Ascending aorta (tissue), 2 donors: ENCODE data around the gene CSPG5. TPM values are rescaled to one million over a fixed set of nuclear protein-coding genes. Genes with fewer than 3 reads are reported as not detected.

Source experiments
- DNase-seq, 2 donors: peaks; one replicate each; pipeline ENCODE4 v3.0.0-alpha.2; 2019; ENCODE audit warnings: low spot score in 2 of 2
- H3K27ac ChIP-seq, 2 donors: fragments of 200-600 bp; sonication (generic); one replicate each; pipeline ENCODE4 v1.5.1; 2016 to 2017; ENCODE audit warnings: mild to moderate bottlenecking in 1 of 2
- H3K27me3 ChIP-seq: fragments of 200-600 bp; sonication (generic); one replicate; pipeline ENCODE4 v1.5.1; 2017
- H3K36me3 ChIP-seq, 2 donors: fragments of 200-600 bp; sonication (generic); one replicate each; pipeline ENCODE4 v1.5.1; 2016
- H3K4me1 ChIP-seq, 2 donors: fragments of 200-600 bp; sonication (generic); one replicate each; pipeline ENCODE4 v1.5.1; 2016 to 2017; ENCODE audit warnings: mild to moderate bottlenecking in 1 of 2
- H3K4me3 ChIP-seq, 2 donors: fragments of 200-600 bp; sonication (generic); one replicate each; pipeline ENCODE4 v1.5.1; 2016 to 2017; ENCODE audit warnings: mild to moderate bottlenecking in 1 of 2
- H3K9me3 ChIP-seq, 2 donors: fragments of 200-600 bp; sonication (generic); one replicate each; pipeline ENCODE4 v1.5.1; 2016
- CTCF ChIP-seq, 3 experiments: fragments of 200-600 bp in 2 of 3; fragments of 450-650 bp in 1 of 3; sonication (generic) in 2 of 3; IDR thresholded peaks; one replicate each; pipeline ENCODE4 v1.5.1; 2016 to 2019; ENCODE audit warnings: antibody characterized with exemption in 3 of 3, mild to moderate bottlenecking in 1 of 3, moderate library complexity in 1 of 3
- intact Hi-C: fragments of 100-400 bp; cut with DNase I; formaldehyde crosslinking; loops from one replicate; pipeline ENCODE4 v1.15.1; 2023
- total RNA-seq: library from RNA; depleted of rRNA; stranded (reverse); fragments of >200 nt; gene quantifications from one replicate; pipeline ENCODE4 v1.1.0, GENCODE V29; 2016

CSPG5 gene
- total RNA-seq, 1 donor from 2014 or later = 1.7 TPM

GRCh38 chr3:47614788-47615187 lies 36.1 kb upstream of the CSPG5 start:
- no peak overlapping the region for H3K4me3 ChIP-seq
- no peak for TF ChIP-seq CTCF (IDR thresholded peaks at IDR 0.05)
- H3K27me3 ChIP-seq = no peaks in the 10 kb centered on the region
- H3K36me3 ChIP-seq = peaks cover 19 to 38% of the 10 kb centered on the region in 2 donors
- intact Hi-C loops = no loop called here
- peaks cover 0 to 12% of the 10 kb centered on the region in 2 donors for H3K4me1 ChIP-seq
- no peak for DNase-seq
- no peaks in the 10 kb centered on the region for H3K9me3 ChIP-seq
- H3K27ac ChIP-seq = no peak overlapping the region

- H3K4me1 ChIP-seq = peaks cover 0 to 12% of the 10 kb centered on the region in 2 donors
- H3K9me3 ChIP-seq = no peaks in the 10 kb centered on the region
- DNase-seq = no peak
- no peak overlapping the region for H3K27ac ChIP-seq
- no peaks in the 10 kb centered on the region for H3K27me3 ChIP-seq
- no peak overlapping the region for H3K4me3 ChIP-seq
- TF ChIP-seq CTCF (IDR thresholded peaks at IDR 0.05) = no peak
- peaks cover 16 to 36% of the 10 kb centered on the region in 2 donors for H3K36me3 ChIP-seq
- intact Hi-C loops = loop anchor here (2.0 kb wide), 1 partner anchor 35 kb away; the partner anchor contains the start of gene CSPG5
Measured at GRCh38 chr3:47613722-47614121, 35.1 kb upstream of the CSPG5 start.

GRCh38 chr3:47612879-47613278 lies 34.2 kb upstream of the CSPG5 start:
- peaks cover 0 to 12% of the 10 kb centered on the region in 2 donors for H3K4me1 ChIP-seq
- peaks cover 17 to 36% of the 10 kb centered on the region in 2 donors for H3K36me3 ChIP-seq
- peak overlapping the region in 1 of 2 donors; percentile 60 for H3K27ac ChIP-seq
- no peaks in the 10 kb centered on the region for H3K27me3 ChIP-seq
- no peak for TF ChIP-seq CTCF (IDR thresholded peaks at IDR 0.05)
- no peak overlapping the region for H3K4me3 ChIP-seq
- DNase-seq = no peak
- H3K9me3 ChIP-seq = no peaks in the 10 kb centered on the region
- intact Hi-C loops = loop anchor here (2.0 kb wide), 1 partner anchor 34 kb away; the partner anchor contains the start of gene CSPG5

GRCh38 chr3:47612178-47612577 lies 33.5 kb upstream of the CSPG5 start:
- TF ChIP-seq CTCF (IDR thresholded peaks at IDR 0.05) = no peak
- H3K27ac ChIP-seq = peak overlapping the region; percentile 41 to 60
- peaks cover 0 to 12% of the 10 kb centered on the region in 2 donors for H3K4me1 ChIP-seq
- intact Hi-C loops = loop anchor here (2.0 kb wide), 1 partner anchor 33 kb away; the partner anchor contains the start of gene CSPG5
- DNase-seq = no peak
- H3K27me3 ChIP-seq = no peaks in the 10 kb centered on the region
- no peaks in the 10 kb centered on the region for H3K9me3 ChIP-seq
- H3K36me3 ChIP-seq = peaks cover 17 to 30% of the 10 kb centered on the region in 2 donors
- no peak overlapping the region for H3K4me3 ChIP-seq

- no peak for TF ChIP-seq CTCF (IDR thresholded peaks at IDR 0.05)
- no peaks in the 10 kb centered on the region for H3K27me3 ChIP-seq
- DNase-seq = no peak
- peak overlapping the region; percentile 41 to 49 for H3K27ac ChIP-seq
- no peaks in the 10 kb centered on the region for H3K9me3 ChIP-seq
- peaks cover 17 to 28% of the 10 kb centered on the region in 2 donors for H3K36me3 ChIP-seq
- intact Hi-C loops = no loop called here
- no peak overlapping the region for H3K4me3 ChIP-seq
- H3K4me1 ChIP-seq = peaks cover 0 to 12% of the 10 kb centered on the region in 2 donors
Measured at GRCh38 chr3:47611576-47611975, 32.9 kb upstream of the CSPG5 start.

- H3K9me3 ChIP-seq = no peaks in the 10 kb centered on the region
- intact Hi-C loops = no loop called here
- peaks cover 0 to 12% of the 10 kb centered on the region in 2 donors for H3K4me1 ChIP-seq
- H3K36me3 ChIP-seq = peaks cover 17 to 28% of the 10 kb centered on the region in 2 donors
- H3K27ac ChIP-seq = peak overlapping the region in 1 of 2 donors; percentile 27
- no peak for TF ChIP-seq CTCF (IDR thresholded peaks at IDR 0.05)
- H3K4me3 ChIP-seq = no peak overlapping the region
- H3K27me3 ChIP-seq = no peaks in the 10 kb centered on the region
- DNase-seq = no peak
Measured at GRCh38 chr3:47610583-47610982, 31.9 kb upstream of the CSPG5 start.
